PC-3 (cell line): ENCODE data around the gene CARMIL1.
"Not testable (repeated sequence)": the region's sequence is repeated elsewhere in the genome, so short reads cannot be mapped to it uniquely, and the experiment has no call there.

ENCODE experiments used
- CTCF ChIP-seq: fragments of 300-600 bp; sonication (generic); conservative IDR thresholded peaks from 2 replicates; pipeline ENCODE4 v1.5.1; 2017; ENCODE audit warnings: antibody characterized with exemption, low read depth, mild to moderate bottlenecking, low read length
- EZH2phosphoT487 ChIP-seq: fragments of 300-600 bp; sonication (generic); IDR thresholded peaks from 2 replicates; pipeline ENCODE4 v1.6.1; 2018; ENCODE audit warnings: mild to moderate bottlenecking, antibody characterized with exemption, low read length, borderline replicate concordance

DNA sequence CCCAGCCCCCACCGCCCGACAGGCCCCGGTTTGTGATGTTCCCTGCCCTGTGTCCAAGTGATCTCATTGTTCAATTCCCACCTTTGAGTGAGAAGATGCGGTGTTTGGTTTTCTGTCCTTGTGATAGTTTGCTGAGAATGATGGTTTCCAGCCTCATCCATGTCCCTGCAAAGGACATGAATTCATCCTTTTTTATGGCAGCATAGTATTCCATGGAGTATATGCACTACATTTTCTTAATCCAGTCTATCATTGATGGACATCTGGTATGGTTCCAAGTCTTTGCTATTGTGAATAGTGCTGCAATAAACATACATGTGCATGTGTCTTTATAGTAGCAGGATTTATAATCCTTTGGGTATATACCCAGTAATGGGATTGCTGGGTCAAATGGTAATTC is 165.3 kb downstream of the CARMIL1 start:
- TF ChIP-seq CTCF, EZH2phosphoT487: not testable (repeated sequence)
